ENCODE measurements around the gene ARSK.

The ARSK gene

GRCh38 chr5:95554647-95555548 lies at the start of gene ARSK, which contains the start of gene SKIC3:
Gene ARSK, plus strand, starts transcription at chr5:95555101. Its CDS starts 178 bp downstream, at chr5:95555279.
Gene SKIC3, minus strand, starts transcription at chr5:95554977. Its CDS starts 7,827 bp downstream, at chr5:95547150.
- DNase-seq, result peak; percentile 95

GRCh38 chr5:95508550-95508949 lies 46.4 kb upstream of the ARSK start:
- DNase-seq, result no peak

GRCh38 chr5:95511606-95512005 lies 43.3 kb upstream of the ARSK start:
- no peak for DNase-seq

- DNase-seq, result no peak
Measured at GRCh38 chr5:95518417-95518816, 36.5 kb upstream of the ARSK start.

- DNase-seq, result no peak
Measured at GRCh38 chr5:95519151-95519550, 35.8 kb upstream of the ARSK start.

- DNase-seq, result no peak
Measured at GRCh38 chr5:95519681-95520080, 35.2 kb upstream of the ARSK start.

GRCh38 chr5:95520206-95520605 lies 34.7 kb upstream of the ARSK start:
- no peak for DNase-seq

- DNase-seq, result no peak
Measured at GRCh38 chr5:95524423-95524822, 30.5 kb upstream of the ARSK start.

- no peak for DNase-seq
Measured at GRCh38 chr5:95526871-95527270, 28.0 kb upstream of the ARSK start.

GRCh38 chr5:95528565-95528964 lies 26.3 kb upstream of the ARSK start:
- no peak for DNase-seq

- DNase-seq, result no peak
Measured at GRCh38 chr5:95530416-95530815, 24.5 kb upstream of the ARSK start.

- no peak for DNase-seq
Measured at GRCh38 chr5:95531491-95531890, 23.4 kb upstream of the ARSK start.

GRCh38 chr5:95532415-95532814 lies 22.5 kb upstream of the ARSK start:
- DNase-seq, result no peak

GRCh38 chr5:95533106-95533505 lies 21.8 kb upstream of the ARSK start:
- no peak for DNase-seq

- no peak for DNase-seq
Measured at GRCh38 chr5:95533761-95534160, 21.1 kb upstream of the ARSK start.

GRCh38 chr5:95537501-95537900 lies 17.4 kb upstream of the ARSK start:
- DNase-seq, result no peak

- DNase-seq, result no peak
Measured at GRCh38 chr5:95543017-95543705, 11.7 kb upstream of the ARSK start.

- DNase-seq, result no peak
Measured at GRCh38 chr5:95549030-95549429, 5.9 kb upstream of the ARSK start.

GRCh38 chr5:95554331-95554646 lies 612 bp upstream of the ARSK start:
- no peak for DNase-seq

GRCh38 chr5:95555553-95555952 lies 652 bp downstream of the ARSK start:
- no peak for DNase-seq

GRCh38 chr5:95557841-95558240 lies 2.9 kb downstream of the ARSK start:
- DNase-seq, result no peak

- DNase-seq, result no peak
Measured at GRCh38 chr5:95562282-95562681, 7.4 kb downstream of the ARSK start.

- DNase-seq, result no peak
Measured at GRCh38 chr5:95563367-95563766, 8.5 kb downstream of the ARSK start.

GRCh38 chr5:95564450-95564849 lies 9.5 kb downstream of the ARSK start:
- DNase-seq, result no peak

Measured in NCI-H774 (cell line).